SK-N-SH treated with all-trans-retinoic acid at 6 μM for 48 hours (cell line): ENCODE data around the gene GABBR2.

Source experiments
- ATAC-seq: fragments of 200-7000 bp; cut with Tn5 transposase; 3 replicates; pipeline ENCODE4 v1.9.1; 2020; ENCODE audit warnings: mild to moderate bottlenecking, moderate library complexity
- BACH2 ChIP-seq: fragments of 250-450 bp; sonication (Bioruptor Pico); IDR thresholded peaks from 2 replicates; pipeline ENCODE4 v1.9.0; 2021; ENCODE audit warnings: mild to moderate bottlenecking, borderline replicate concordance
- CREB5 ChIP-seq: fragments of 250-450 bp; sonication (Bioruptor Pico); IDR thresholded peaks from 2 replicates; pipeline ENCODE4 v1.5.1; 2020; ENCODE audit warnings: low read depth, mild to moderate bottlenecking, moderate library complexity
- CSDC2 ChIP-seq: fragments of 250-450 bp; sonication (Bioruptor Pico); IDR thresholded peaks from 2 replicates; pipeline ENCODE4 v1.5.0; 2020; ENCODE audit warnings: mild to moderate bottlenecking, moderate library complexity
- ESRRG ChIP-seq: fragments of 250-450 bp; sonication (Bioruptor Pico); IDR thresholded peaks from 2 replicates; pipeline ENCODE4 v1.6.1; 2021; ENCODE audit warnings: mild to moderate bottlenecking
- GLIS3 ChIP-seq: fragments of 250-450 bp; sonication (Bioruptor Pico); IDR thresholded peaks from 2 replicates; pipeline ENCODE4 v1.5.0; 2020; ENCODE audit warnings: mild to moderate bottlenecking, moderate library complexity
- ISL1 ChIP-seq: fragments of 250-450 bp; sonication (Bioruptor Pico); IDR thresholded peaks from 2 replicates; pipeline ENCODE4 v2.1.2; 2022; ENCODE audit warnings: mild to moderate bottlenecking, moderate library complexity
- OSR1 ChIP-seq: fragments of 250-450 bp; sonication (Bioruptor Pico); IDR thresholded peaks from 2 replicates; pipeline ENCODE4 v1.8.0; 2022; ENCODE audit warnings: moderate library complexity, mild to moderate bottlenecking, inconsistent platforms
- POU6F1 ChIP-seq: fragments of 250-450 bp; sonication (Bioruptor Pico); IDR thresholded peaks from 2 replicates; pipeline ENCODE4 v1.8.0; 2021; ENCODE audit warnings: low read depth, mild to moderate bottlenecking, moderate library complexity, borderline replicate concordance
- RARB ChIP-seq: fragments of 250-450 bp; sonication (Bioruptor Pico); IDR thresholded peaks from 2 replicates; pipeline ENCODE4 v1.8.0; 2021; ENCODE audit warnings: mild to moderate bottlenecking, moderate library complexity
- SNAI2 ChIP-seq: fragments of 250-450 bp; sonication (Bioruptor Pico); IDR thresholded peaks from 2 replicates; pipeline ENCODE4 v1.5.0; 2020; ENCODE audit warnings: mild to moderate bottlenecking, moderate library complexity
- TCF4 ChIP-seq: fragments of 250-450 bp; sonication (Bioruptor Pico); IDR thresholded peaks from 2 replicates; pipeline ENCODE4 v1.8.0; 2021; ENCODE audit warnings: mild to moderate bottlenecking, moderate library complexity, borderline replicate concordance
- TOX ChIP-seq: fragments of 250-450 bp; sonication (Bioruptor Pico); IDR thresholded peaks from 2 replicates; pipeline ENCODE4 v1.8.0; 2021; ENCODE audit warnings: mild to moderate bottlenecking, moderate library complexity, borderline replicate concordance
- ZC3H10 ChIP-seq: fragments of 250-450 bp; sonication (Bioruptor Pico); IDR thresholded peaks from 2 replicates; pipeline ENCODE4 v1.5.1; 2021; ENCODE audit warnings: mild to moderate bottlenecking, moderate library complexity
- ZFP3 ChIP-seq: fragments of 250-450 bp; sonication (Bioruptor Pico); IDR thresholded peaks from 2 replicates; pipeline ENCODE4 v1.5.0; 2020; ENCODE audit warnings: mild to moderate bottlenecking, moderate library complexity
- ZFP30 ChIP-seq: fragments of 450-650 bp; formaldehyde crosslinking; IDR thresholded peaks from 2 replicates; pipeline ENCODE4 v1.5.0; 2022; ENCODE audit warnings: mild to moderate bottlenecking, moderate library complexity
- ZNF565 ChIP-seq: fragments of 450-650 bp; formaldehyde crosslinking; conservative IDR thresholded peaks from 2 replicates; pipeline ENCODE4 v1.5.0; 2020; ENCODE audit warnings: low read depth, mild to moderate bottlenecking, moderate library complexity
- ZNF70 ChIP-seq: fragments of 450-650 bp; formaldehyde crosslinking; IDR thresholded peaks from 2 replicates; pipeline ENCODE4 v1.5.0; 2020; ENCODE audit warnings: mild to moderate bottlenecking, moderate library complexity
- ZNF8 ChIP-seq: fragments of 450-650 bp; formaldehyde crosslinking; IDR thresholded peaks from 2 replicates; pipeline ENCODE4 v1.5.0; 2020; ENCODE audit warnings: mild to moderate bottlenecking, moderate library complexity
- TF ChIP-seq, protein P1 (sequence below): fragments of 250-450 bp; sonication (Bioruptor Pico); IDR thresholded peaks from 2 replicates; pipeline ENCODE4 v1.5.1; 2021; ENCODE audit warnings: mild to moderate bottlenecking, moderate library complexity

The GABBR2 gene

GRCh38 chr9:98579700-98580099, 129.0 kb downstream of the GABBR2 start:
- TF ChIP-seq ZFP30 (CRISPR knock-in tag), result no peak
- no peak for TF ChIP-seq ESRRG
- TF ChIP-seq POU6F1, result no peak
- TF ChIP-seq BACH2 (CRISPR knock-in tag), result no peak
- TF ChIP-seq, protein P1, sequence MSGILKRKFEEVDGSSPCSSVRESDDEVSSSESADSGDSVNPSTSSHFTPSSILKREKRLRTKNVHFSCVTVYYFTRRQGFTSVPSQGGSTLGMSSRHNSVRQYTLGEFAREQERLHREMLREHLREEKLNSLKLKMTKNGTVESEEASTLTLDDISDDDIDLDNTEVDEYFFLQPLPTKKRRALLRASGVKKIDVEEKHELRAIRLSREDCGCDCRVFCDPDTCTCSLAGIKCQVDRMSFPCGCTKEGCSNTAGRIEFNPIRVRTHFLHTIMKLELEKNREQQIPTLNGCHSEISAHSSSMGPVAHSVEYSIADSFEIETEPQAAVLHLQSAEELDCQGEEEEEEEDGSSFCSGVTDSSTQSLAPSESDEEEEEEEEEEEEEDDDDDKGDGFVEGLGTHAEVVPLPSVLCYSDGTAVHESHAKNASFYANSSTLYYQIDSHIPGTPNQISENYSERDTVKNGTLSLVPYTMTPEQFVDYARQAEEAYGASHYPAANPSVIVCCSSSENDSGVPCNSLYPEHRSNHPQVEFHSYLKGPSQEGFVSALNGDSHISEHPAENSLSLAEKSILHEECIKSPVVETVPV (CRISPR knock-in tag), result no peak
- no peak for TF ChIP-seq OSR1 (CRISPR knock-in tag)
- no peak for TF ChIP-seq ZFP3 (CRISPR knock-in tag)
- TF ChIP-seq GLIS3 (CRISPR knock-in tag), result no peak
- no peak for TF ChIP-seq RARB (CRISPR knock-in tag)
- TF ChIP-seq SNAI2 (CRISPR knock-in tag), result no peak
- no peak for TF ChIP-seq TOX (CRISPR knock-in tag)
- no peak for TF ChIP-seq CSDC2 (CRISPR knock-in tag)
- no peak for TF ChIP-seq CREB5 (CRISPR knock-in tag)
- TF ChIP-seq ZC3H10 (CRISPR knock-in tag), result no peak
- TF ChIP-seq ZNF565 (CRISPR knock-in tag), result no peak
- TF ChIP-seq ZNF8 (CRISPR knock-in tag), result no peak
- ATAC-seq, result no peak

DNA sequence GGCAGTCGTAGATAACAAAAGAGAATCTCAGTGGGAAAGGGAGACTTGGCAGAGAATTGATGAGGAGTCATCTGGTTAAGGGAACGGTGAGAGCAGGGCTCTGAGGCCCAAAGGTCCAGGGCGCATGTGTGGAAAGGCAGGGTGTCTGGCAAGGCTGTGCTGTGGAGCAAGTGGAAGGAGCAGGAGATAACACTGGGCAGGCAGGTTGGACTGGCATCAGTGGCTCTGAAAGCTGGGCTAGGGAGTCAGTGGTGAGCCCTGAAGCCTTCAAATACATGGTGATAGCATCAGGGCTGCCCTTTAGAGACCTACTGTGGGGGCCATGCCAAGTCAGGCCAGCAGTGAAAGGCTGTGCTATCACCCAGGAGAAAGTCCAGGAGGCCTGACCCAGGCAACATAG, 131.3 kb downstream of the GABBR2 start:
- no peak for TF ChIP-seq ZNF8 (CRISPR knock-in tag)
- TF ChIP-seq ISL1 (CRISPR knock-in tag), result no peak
- TF ChIP-seq CREB5 (CRISPR knock-in tag), result no peak

DNA sequence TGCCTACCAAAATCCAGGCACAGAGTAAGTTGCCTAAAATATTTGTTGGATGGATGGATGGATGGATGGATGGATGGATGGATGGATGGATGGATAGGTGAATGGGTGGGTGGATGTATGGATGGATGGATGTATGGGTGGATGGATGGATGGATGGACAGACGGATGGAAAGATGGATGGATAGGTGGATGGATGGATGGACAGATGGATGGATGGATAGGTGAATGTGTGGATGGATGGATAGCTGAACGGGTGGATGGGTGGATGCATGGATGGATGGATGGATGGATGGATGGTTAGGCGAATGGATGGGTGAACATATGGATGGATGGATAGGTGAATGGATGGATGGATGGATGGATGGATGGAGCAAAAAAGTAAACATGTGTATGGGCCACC, 131.9 kb downstream of the GABBR2 start:
- no peak for ATAC-seq

More for the DNA sequence above, 131.3 kb downstream of the GABBR2 start:
- ATAC-seq, result no peak

GRCh38 chr9:98576354-98576753, 132.4 kb downstream of the GABBR2 start:
- TF ChIP-seq ZNF8 (CRISPR knock-in tag), result no peak
- ATAC-seq, result no peak

More for the DNA sequence above, 131.9 kb downstream of the GABBR2 start:
- no peak for TF ChIP-seq BACH2 (CRISPR knock-in tag)
- TF ChIP-seq TOX (CRISPR knock-in tag), result no peak

- TF ChIP-seq ZNF70 (CRISPR knock-in tag) (no peak), ZFP3 (CRISPR knock-in tag) (no peak), ZNF8 (CRISPR knock-in tag) (no peak), ESRRG (no peak), CSDC2 (CRISPR knock-in tag) (no peak), POU6F1 (no peak), TCF4 (CRISPR knock-in tag) (no peak), ISL1 (CRISPR knock-in tag) (no peak)
- TF ChIP-seq, protein P1 (CRISPR knock-in tag), result no peak
- ATAC-seq, result no peak
These were observed 133.1 kb downstream of the GABBR2 start for GRCh38 chr9:98575379-98576346.
